Tibial nerve (tissue), 4 donors: Measurements from ENCODE around the gene KATNAL1. TPM values are rescaled to one million over a fixed set of nuclear protein-coding genes. Genes with fewer than 3 reads are reported as not detected.

Experiments
- DNase-seq, 2 donors: peaks; one replicate each; pipeline ENCODE4 v3.0.0-alpha.2; 2019; ENCODE audit warnings: low spot score in 2 of 2
- H3K27ac ChIP-seq, 4 donors: fragments of 200-600 bp; sonication (generic) in 3 of 4; one replicate each; pipeline ENCODE4 v1.5.1; 2017 to 2019; ENCODE audit warnings: mild to moderate bottlenecking in 1 of 4
- H3K27me3 ChIP-seq, 2 donors: fragments of 200-600 bp; sonication (generic) in 1 of 2; one replicate each; pipeline versions ENCODE4 v1.5.1 to v1.6.0; 2017 to 2019
- H3K36me3 ChIP-seq, 3 donors: fragments of 200-600 bp; sonication (generic); one replicate each; pipeline ENCODE4 v1.5.1; 2018 to 2019
- H3K4me1 ChIP-seq, 4 donors: fragments of 200-600 bp; sonication (generic) in 3 of 4; one replicate each; pipeline ENCODE4 v1.5.1; 2017 to 2019
- H3K4me3 ChIP-seq, 4 donors: fragments of 200-600 bp; sonication (generic) in 3 of 4; one replicate each; pipeline ENCODE4 v1.5.1; 2017 to 2019; ENCODE audit warnings: mild to moderate bottlenecking in 1 of 4, moderate library complexity in 1 of 4
- H3K9me3 ChIP-seq, 4 donors: fragments of 200-600 bp; sonication (generic) in 3 of 4; one replicate each; pipeline ENCODE4 v1.5.1; 2017 to 2019
- EP300 ChIP-seq, 2 donors: sonication (generic); formaldehyde crosslinking; IDR thresholded peaks; one replicate each; pipeline ENCODE4 v1.6.1; 2017; ENCODE audit warnings: antibody characterized with exemption in 2 of 2, mild to moderate bottlenecking in 1 of 2
- POLR2A ChIP-seq, 2 donors: fragments of 450-650 bp; IDR thresholded peaks; one replicate each; pipeline ENCODE4 v1.6.1; 2017; ENCODE audit warnings: antibody characterized with exemption in 2 of 2, mild to moderate bottlenecking in 2 of 2, moderate library complexity in 2 of 2
- WGBS, 2 donors: methylation state at CpG; one replicate each; pipeline ENCODE4 v1.1.5; 2018; 5-methylcytosine and 5-hydroxymethylcytosine counted together
- total RNA-seq, 4 donors: library from RNA; depleted of rRNA; stranded (reverse); fragments of >200 nt; gene quantifications; one replicate each; pipeline ENCODE4 v1.1.0, GENCODE V29; 2016
- TF ChIP-seq, protein P1 (sequence below), 5 experiments: fragments of 200-600 bp in 3 of 5; fragments of 450-650 bp in 2 of 5; sonication (generic) in 3 of 5; IDR thresholded peaks; one replicate each; pipeline ENCODE4 v1.5.1; 2016 to 2019; ENCODE audit warnings: antibody characterized with exemption in 5 of 5, mild to moderate bottlenecking in 3 of 5, moderate library complexity in 2 of 5

Gene KATNAL1
- total RNA-seq, 4 donors from 2014 or later: 13.5 to 27.2 (median 21.7) TPM

DNA sequence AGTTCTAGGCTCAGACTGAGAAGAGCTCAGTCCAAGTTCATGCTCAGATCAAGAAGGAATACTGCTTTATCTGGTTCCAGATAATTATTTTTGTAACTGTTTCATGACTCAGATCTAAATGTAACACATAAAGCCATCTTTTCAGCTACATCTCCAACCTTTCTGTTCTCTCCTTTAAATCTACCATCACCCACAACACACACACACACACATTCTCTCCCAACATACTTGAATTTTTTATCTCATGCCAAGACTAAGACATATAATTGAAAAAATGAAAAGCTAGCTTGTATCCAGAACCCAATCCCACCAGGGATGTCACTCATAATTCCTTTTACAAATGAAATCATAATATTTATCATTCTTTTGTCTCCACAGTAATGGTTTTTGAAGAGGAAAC lies 7.6 kb downstream of the KATNAL1 start:
- Histone ChIP-seq H3K9me3 (no peaks in the 10 kb centered on the region), H3K27me3 (no peaks in the 10 kb centered on the region), H3K4me1 (peaks cover 0 to 38% (median 3%) of the 10 kb centered on the region in 4 donors), H3K36me3 (no peaks in the 10 kb centered on the region), H3K27ac (no peak overlapping the region), H3K4me3 (no peak overlapping the region)
- TF ChIP-seq EP300 (IDR thresholded peaks at IDR 0.05) (no peak), POLR2A (IDR thresholded peaks at IDR 0.05) (no peak)
- TF ChIP-seq, protein P1, sequence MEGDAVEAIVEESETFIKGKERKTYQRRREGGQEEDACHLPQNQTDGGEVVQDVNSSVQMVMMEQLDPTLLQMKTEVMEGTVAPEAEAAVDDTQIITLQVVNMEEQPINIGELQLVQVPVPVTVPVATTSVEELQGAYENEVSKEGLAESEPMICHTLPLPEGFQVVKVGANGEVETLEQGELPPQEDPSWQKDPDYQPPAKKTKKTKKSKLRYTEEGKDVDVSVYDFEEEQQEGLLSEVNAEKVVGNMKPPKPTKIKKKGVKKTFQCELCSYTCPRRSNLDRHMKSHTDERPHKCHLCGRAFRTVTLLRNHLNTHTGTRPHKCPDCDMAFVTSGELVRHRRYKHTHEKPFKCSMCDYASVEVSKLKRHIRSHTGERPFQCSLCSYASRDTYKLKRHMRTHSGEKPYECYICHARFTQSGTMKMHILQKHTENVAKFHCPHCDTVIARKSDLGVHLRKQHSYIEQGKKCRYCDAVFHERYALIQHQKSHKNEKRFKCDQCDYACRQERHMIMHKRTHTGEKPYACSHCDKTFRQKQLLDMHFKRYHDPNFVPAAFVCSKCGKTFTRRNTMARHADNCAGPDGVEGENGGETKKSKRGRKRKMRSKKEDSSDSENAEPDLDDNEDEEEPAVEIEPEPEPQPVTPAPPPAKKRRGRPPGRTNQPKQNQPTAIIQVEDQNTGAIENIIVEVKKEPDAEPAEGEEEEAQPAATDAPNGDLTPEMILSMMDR (IDR thresholded peaks at IDR 0.05): no peak
- DNase-seq: no peak

DNA sequence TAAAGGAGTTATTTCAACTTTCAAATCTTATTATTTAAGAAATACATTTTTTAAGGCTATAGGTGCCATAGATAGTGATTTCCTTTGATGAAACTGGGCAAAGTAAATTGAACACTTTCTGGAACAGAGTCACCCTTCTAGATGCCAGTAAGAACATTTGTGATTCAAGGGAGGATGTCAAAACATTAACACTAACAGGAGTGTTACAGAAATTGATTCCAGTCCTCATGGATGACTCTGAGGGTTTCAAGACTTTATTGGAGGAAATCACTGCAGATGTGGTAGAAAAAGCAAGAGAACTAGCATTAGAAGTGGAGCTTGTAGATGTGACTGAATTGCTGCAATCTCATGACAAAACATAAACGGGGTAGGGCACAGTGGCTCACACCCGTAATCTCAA lies 12.2 kb downstream of the KATNAL1 start:
- 90 to 94% methylated on average over 2 of the region's 2 CpGs for WGBS, 2 donors
- Histone ChIP-seq H3K27me3 (no peaks in the 10 kb centered on the region), H3K4me3 (no peak overlapping the region), H3K4me1 (peaks cover 0 to 18% (median 2%) of the 10 kb centered on the region in 4 donors), H3K36me3 (no peaks in the 10 kb centered on the region), H3K9me3 (no peaks in the 10 kb centered on the region), H3K27ac (no peak overlapping the region)
- TF ChIP-seq EP300 (IDR thresholded peaks at IDR 0.05) (no peak), POLR2A (IDR thresholded peaks at IDR 0.05) (no peak)
- TF ChIP-seq, protein P1 (IDR thresholded peaks at IDR 0.05): no peak
- DNase-seq: no peak

DNA sequence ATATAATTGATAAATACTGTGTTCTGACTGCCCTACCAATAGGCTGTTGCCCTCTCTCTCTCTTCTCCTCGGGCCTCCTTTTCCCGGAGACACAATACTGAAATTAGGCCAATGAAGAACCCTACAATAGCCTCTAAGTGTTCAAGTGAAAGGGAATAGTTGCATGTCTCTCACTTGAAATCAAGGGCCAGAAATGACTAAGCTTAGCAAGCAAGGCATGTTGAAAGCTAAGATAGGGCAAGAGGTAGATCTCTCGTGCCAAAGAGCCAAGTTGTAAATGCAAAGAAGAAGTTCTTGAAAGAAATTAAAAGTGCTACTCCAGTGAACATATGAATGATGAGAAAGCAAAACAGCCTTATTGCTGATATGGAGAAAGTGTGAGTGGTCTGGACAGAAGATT lies 13.3 kb downstream of the KATNAL1 start:
- no peak overlapping the region for H3K4me3 ChIP-seq
- no peak for DNase-seq
- 41 to 77% methylated on average over 3 of the region's 3 CpGs for whole genome bisulfite sequencing, 2 donors

DNA sequence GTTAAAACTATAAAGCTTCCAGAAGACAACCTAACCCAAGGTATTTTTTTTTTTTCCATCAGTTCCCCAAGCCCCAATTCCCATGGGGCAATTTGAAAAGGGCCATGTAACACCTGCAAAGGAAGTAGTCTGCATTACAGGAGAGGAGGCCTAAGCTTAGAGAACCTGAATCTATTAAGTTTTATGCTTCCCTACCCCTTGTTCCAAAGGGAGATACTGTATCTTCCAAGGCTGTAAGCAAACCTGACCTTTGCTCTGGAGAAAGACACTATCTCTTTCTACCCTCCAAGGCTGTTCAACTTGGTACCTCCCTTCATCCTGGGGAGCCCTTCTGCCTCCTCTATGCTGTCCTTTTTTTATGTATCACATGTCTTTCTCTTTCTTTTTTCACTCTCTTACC lies 15.0 kb downstream of the KATNAL1 start:
- H3K9me3 ChIP-seq: no peaks in the 10 kb centered on the region
- H3K4me1 ChIP-seq: peaks cover 0 to 32% (median 2%) of the 10 kb centered on the region in 4 donors
- no peaks in the 10 kb centered on the region for H3K27me3 ChIP-seq
- no peak overlapping the region for H3K4me3 ChIP-seq
- no peaks in the 10 kb centered on the region for H3K36me3 ChIP-seq
- DNase-seq: no peak
- H3K27ac ChIP-seq: no peak overlapping the region
- TF ChIP-seq, protein P1 (IDR thresholded peaks at IDR 0.05): no peak
- TF ChIP-seq EP300 (IDR thresholded peaks at IDR 0.05): no peak
- TF ChIP-seq POLR2A (IDR thresholded peaks at IDR 0.05): no peak

More for the DNA sequence above, 13.3 kb downstream of the KATNAL1 start:
- TF ChIP-seq EP300 (IDR thresholded peaks at IDR 0.05) (no peak), POLR2A (IDR thresholded peaks at IDR 0.05) (no peak)
- TF ChIP-seq, protein P1 (IDR thresholded peaks at IDR 0.05): no peak
- no peaks in the 10 kb centered on the region for H3K27me3 ChIP-seq
- peaks cover 0 to 23% (median 2%) of the 10 kb centered on the region in 4 donors for H3K4me1 ChIP-seq
- no peaks in the 10 kb centered on the region for H3K36me3 ChIP-seq
- no peak overlapping the region for H3K27ac ChIP-seq
- H3K9me3 ChIP-seq: no peaks in the 10 kb centered on the region

- Histone ChIP-seq H3K9me3 (no peaks in the 10 kb centered on the region), H3K36me3 (no peaks in the 10 kb centered on the region), H3K27ac (no peak overlapping the region), H3K4me1 (peaks cover 0 to 36% (median 2%) of the 10 kb centered on the region in 4 donors), H3K4me3 (no peak overlapping the region), H3K27me3 (no peaks in the 10 kb centered on the region)
- DNase-seq: no peak
- TF ChIP-seq, protein P1 (IDR thresholded peaks at IDR 0.05): no peak
- no peak for TF ChIP-seq POLR2A (IDR thresholded peaks at IDR 0.05)
- no peak for TF ChIP-seq EP300 (IDR thresholded peaks at IDR 0.05)
- WGBS, 2 donors: 75 to 85% methylated on average over 4 of the region's 4 CpGs
Measured at GRCh38 chr13:30290812-30291436, 16.4 kb downstream of the KATNAL1 start.
